Measurements from ENCODE around the gene CLDN9. TPM values are rescaled to one million over a fixed set of nuclear protein-coding genes. Genes with fewer than 3 reads are reported as not detected.

The CLDN9 gene
- total and polyA plus RNA-seq, 11 donors, result 0.13 to 2.0 (median 0.75) TPM

DNA sequence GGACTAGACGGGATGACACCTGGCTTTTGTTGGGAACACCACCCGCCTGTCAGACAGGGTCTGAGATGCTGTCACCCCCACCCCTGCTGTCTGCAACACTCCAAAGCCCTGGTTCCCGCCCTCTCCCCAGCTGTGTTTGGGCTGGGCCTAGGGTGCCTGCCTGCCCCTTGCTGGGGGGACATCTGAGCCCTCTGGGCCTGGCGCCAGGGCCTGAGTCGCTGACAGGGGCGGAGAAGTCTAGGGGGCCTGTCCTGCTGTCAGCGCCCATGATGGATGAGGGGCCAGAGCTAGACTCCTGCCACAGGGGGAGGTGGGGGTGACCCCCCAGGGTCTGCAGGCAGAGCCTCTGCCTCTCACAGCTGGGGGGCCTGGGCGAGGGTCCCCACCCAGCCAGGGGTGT is 24.9 kb upstream of the CLDN9 start:
- DNase-seq (no peak), ATAC-seq (no peak)
- peaks cover 0 to 32% (median 15%) of the 10 kb centered on the region in 12 donors for H3K4me1 ChIP-seq
- H3K4me3 ChIP-seq, result no peak overlapping the region
- TF ChIP-seq CTCF (IDR thresholded peaks at IDR 0.05), result no peak
- no peak for TF ChIP-seq POLR2A (IDR thresholded peaks at IDR 0.05)
- no peak overlapping the region for H3K27ac ChIP-seq
- intact Hi-C loops (cut with DNase I), result no loop called here
- peaks cover 0 to 17% (median 3%) of the 10 kb centered on the region in 9 donors for H3K27me3 ChIP-seq
- no peaks in the 10 kb centered on the region for H3K9me3 ChIP-seq
- H3K36me3 ChIP-seq, result no peaks in the 10 kb centered on the region
- 55 to 67% (median 61%) methylated on average over 2 to 8 of the region's 8 CpGs for WGBS, 4 donors

DNA sequence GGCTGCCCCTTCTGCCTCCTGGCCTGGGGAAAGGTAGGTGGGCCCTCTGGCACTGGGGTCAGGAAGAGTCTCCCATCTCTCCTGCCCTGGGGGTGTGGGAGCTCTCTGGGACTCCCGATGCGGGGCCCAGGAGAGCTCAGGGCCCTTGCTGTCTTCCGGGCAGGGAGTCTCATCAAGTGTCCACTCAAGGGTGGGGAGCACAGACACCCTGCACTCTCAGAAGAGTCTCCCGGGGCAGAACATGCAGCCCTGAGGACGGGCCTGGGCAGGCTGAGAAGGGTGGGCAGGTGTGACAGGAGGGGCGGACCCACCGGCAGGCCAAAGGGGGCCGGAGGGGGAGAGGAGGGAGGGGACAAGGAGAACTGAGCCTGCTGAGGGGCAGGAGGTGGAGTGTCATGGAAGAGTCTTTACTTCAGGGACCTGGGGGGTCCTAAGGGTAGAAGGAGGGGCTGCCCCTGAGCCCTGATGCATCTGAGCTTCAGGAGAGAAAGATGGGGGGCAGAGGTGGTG is 24.1 kb upstream of the CLDN9 start:
- intact Hi-C loops (cut with DNase I), result no loop called here
- peaks cover 0 to 27% (median 15%) of the 10 kb centered on the region in 12 donors for H3K4me1 ChIP-seq
- no peak for ATAC-seq
- H3K27me3 ChIP-seq, result peaks cover 0 to 17% (median 3%) of the 10 kb centered on the region in 9 donors
- DNase-seq, result no peak
- no peak overlapping the region for H3K27ac ChIP-seq
- H3K36me3 ChIP-seq, result no peaks in the 10 kb centered on the region
- TF ChIP-seq POLR2A (IDR thresholded peaks at IDR 0.05), result no peak
- TF ChIP-seq CTCF (IDR thresholded peaks at IDR 0.05), result no peak
- no peak overlapping the region for H3K4me3 ChIP-seq
- no peaks in the 10 kb centered on the region for H3K9me3 ChIP-seq
- 66 to 69% (median 68%) methylated on average over 7 to 8 of the region's 8 CpGs for WGBS, 4 donors

DNA sequence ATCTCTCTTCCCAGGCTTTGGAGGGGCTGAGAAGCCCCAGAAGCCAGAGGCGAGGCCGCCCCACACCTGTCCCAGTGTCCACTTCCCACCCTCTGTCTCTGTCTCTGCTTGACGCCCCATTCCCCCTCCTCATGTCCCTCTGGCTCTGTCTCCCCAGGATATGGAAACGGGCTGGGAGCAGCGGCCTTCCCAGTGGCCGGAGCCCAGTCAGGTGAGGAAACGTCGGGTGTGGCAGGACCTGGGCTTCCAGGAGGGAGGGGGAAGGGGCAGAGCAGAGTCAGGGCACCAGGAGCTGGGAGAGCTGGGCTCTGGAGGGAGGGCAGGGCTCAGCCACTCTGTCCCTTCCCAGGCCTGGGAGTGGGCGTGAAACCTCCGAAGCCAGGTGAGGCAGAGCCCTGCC is 21.8 kb upstream of the CLDN9 start:
- 64 to 81% (median 77%) methylated on average over 8 to 10 of the region's 10 CpGs for WGBS, 4 donors
- Histone ChIP-seq H3K27ac (no peak overlapping the region), H3K4me3 (no peak overlapping the region), H3K4me1 (peaks cover 0 to 6% (median 2%) of the 10 kb centered on the region in 12 donors), H3K36me3 (no peaks in the 10 kb centered on the region), H3K9me3 (no peaks in the 10 kb centered on the region), H3K27me3 (peaks cover 0 to 17% (median 3%) of the 10 kb centered on the region in 9 donors)
- TF ChIP-seq CTCF (IDR thresholded peaks at IDR 0.05) (no peak), POLR2A (IDR thresholded peaks at IDR 0.05) (no peak)
- DNase-seq (no peak), ATAC-seq (no peak)
- intact Hi-C loops (cut with DNase I), result no loop called here

- intact Hi-C loops (cut with DNase I), result no loop called here
- ATAC-seq, result no peak
- WGBS, 4 donors, result 79 to 90% (median 89%) methylated on average over 11 to 12 of the region's 12 CpGs
- Histone ChIP-seq H3K27ac (no peak overlapping the region), H3K36me3 (no peaks in the 10 kb centered on the region), H3K9me3 (no peaks in the 10 kb centered on the region), H3K27me3 (peaks cover 0 to 17% (median 3%) of the 10 kb centered on the region in 9 donors), H3K4me3 (no peak overlapping the region), H3K4me1 (no peaks in the 10 kb centered on the region)
- no peak for DNase-seq
- TF ChIP-seq POLR2A (IDR thresholded peaks at IDR 0.05) (no peak), CTCF (IDR thresholded peaks at IDR 0.05) (no peak)
Observed at GRCh38 chr16:2991566-2992261, 21.0 kb upstream of the CLDN9 start.

All from heart left ventricle (tissue), 16 donors.